HPDE6-E6E7 (cell line): ENCODE results near the gene JAKMIP2.
"Not testable (repeated sequence)": the region's sequence is repeated elsewhere in the genome, so short reads cannot be mapped to it uniquely, and the experiment has no call there.

Experiments used
- DNase-seq: peaks from one replicate; pipeline ENCODE4 v3.0.0; 2011; ENCODE audit warnings: missing footprints; ENCODE audit errors: extremely low spot score

JAKMIP2 gene

DNA sequence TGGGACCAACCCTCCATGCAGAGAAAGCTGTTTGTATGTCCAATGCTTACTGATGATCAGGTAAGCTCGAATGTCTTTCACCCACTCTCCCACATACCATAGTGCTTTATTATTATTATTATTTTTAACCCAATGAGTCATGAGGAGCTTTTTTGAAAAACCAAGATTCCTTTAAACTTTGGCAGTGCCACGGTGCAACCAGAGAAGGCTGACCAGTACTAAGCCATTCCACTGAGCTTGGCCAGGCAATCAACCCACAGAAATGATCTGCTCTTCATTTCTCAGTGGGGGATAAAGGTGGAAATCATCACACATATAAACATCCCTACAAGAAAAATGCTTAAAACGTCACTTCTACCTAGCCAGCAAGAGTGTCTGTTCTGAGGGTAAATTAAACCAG, 35.5 kb downstream of the JAKMIP2 start:
- no peak for DNase-seq

DNA sequence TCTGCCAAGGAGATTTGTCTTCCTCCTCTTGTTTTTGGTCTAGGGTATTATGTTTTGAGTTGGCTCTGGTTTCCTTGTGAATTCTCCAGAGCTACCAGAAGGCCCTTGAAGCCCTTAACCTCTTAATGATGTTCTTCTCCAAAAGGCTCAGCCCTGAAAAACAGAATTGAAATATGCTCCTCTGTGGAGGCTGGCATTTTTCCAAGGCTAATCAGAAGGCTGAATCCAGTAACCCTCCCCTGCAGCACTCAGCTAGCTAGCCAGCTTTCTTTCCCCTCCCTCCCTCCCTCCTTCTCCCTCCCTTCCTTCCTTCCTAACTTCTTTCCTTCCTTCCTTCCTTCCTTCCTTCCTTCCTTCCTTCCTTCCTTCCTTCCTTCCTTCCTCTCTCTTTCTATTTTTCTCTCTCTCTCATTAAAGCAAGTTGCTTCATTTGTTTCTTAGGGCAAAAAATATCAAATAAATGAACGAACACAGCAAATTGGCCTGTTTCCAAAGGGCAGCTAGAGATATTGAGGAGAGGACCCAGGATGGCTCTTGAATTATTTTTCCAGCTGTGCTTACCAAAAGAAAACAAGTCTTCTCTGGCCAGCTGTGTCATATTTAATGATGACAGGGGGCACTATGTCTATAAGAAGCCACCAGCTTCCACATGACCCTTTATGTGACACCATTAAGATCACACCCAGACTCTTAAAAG, 38.7 kb downstream of the JAKMIP2 start:
- DNase-seq, result no peak

DNA sequence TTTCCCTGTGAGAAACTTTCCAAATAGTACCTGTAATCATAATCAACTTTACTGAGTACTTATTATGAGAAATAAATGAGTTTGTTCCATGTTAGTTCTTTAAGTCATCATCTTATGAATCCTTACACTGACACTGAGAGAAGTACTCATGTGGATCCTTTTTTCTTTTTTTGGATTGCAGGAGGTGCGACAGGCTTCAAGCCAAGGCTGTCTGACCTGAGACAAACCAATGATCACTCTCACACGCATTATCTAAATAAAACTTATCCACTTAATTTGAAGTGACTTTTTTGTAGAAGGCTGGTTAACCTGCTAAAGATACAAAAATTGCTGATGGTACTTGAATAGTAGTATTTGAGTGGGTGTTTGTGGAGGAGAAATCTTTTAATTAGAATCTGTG, 39.5 kb downstream of the JAKMIP2 start:
- DNase-seq, result no peak

DNA sequence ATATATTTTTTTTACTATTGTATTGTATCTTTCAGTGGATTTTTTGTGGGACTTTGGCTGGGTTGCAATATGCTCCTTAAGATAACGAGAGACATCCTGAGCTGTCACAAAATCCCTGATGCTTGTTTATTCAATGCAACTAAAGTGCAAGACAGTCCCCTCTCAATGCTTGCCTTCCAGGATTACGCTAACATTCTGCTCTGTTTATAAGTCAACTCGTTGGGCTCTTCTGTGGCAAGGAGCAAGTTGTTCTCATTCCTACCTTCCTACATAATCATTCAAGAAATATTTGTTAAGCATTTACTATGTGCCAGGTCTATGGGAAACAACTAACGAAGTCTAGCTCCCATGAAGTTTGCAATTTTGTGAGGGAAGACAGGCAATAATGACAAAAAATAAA, 40.4 kb downstream of the JAKMIP2 start:
- DNase-seq, result no peak

DNA sequence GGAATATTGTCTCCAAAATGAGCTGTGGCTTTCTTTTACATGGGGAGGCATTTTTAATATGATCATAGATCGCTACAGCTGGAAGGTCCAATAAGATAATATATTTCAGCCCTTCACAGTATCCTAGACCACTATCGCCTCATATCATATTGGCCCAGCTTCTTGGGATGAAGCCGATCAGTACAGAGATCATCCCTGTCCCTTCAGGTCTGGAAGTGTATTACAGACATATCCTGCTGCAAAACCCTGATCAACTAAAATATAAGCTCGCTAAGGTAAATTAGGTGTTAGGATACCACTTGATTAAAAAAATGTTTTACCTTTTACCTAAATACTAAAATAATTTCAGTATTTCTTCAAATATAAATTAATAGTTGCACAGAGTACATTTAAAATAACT, 41.7 kb downstream of the JAKMIP2 start:
- DNase-seq, result no peak

DNA sequence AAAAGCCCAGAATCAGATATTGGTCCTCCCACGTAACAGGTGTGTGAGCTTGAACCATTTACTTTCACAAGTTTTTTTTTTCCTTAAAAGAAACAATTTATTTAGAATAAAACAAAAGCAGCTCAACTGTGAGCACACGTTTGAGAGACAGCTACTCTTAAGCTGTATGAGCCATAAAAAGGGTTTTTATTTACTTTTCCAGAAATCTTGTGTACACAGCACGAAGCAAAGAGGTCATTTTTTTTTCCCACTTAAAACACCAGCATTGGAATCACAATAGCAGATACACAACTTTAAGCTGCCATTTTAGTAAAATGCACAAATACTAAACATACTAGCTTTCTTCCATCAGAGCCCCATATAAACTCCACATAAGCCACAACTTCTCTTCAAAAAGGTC, 44.6 kb downstream of the JAKMIP2 start:
- no peak for DNase-seq

DNA sequence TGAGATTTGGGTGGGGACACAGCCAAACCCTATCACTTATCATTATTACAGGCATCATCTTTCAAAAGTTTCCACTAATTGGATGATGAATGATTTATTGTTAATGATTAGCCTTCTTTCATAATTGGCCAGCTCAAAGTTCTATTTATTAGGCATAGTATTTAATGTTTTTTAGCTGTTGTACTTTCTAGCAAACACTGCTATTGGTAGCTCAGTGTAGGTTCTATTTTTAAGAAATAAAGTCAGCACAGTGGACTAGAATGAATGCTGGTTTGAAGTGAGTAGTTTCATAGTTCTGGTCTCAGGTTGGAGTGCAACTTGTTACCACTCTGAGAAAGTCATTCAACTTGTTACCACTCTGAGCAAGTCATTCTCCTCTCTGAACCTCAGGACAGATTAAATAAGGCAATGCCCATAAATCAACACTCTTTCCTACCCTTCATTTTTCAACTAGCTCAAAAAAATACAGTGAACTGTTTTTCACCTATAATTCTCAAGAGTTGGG, 46.9 kb downstream of the JAKMIP2 start:
- no peak for DNase-seq

DNA sequence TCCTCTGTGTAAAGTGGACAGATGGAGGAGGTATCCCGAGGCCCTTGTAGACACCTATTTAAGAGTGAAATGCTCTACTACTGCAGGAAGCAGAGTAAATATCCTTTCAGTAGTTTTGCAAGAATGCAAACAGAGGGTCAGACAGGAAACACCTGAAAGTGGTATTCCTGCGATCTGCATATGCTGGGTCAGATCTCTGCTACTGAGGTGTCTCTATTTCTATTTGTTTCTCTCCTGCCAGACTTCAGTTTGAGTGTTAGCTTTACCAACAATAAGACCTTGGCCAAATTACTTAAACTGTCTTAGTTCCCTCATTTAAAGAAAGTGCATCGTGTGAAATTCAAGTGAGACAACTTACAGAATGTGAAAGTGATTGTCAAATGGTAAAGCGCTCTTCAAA, 47.6 kb downstream of the JAKMIP2 start:
- DNase-seq, result no peak

DNA sequence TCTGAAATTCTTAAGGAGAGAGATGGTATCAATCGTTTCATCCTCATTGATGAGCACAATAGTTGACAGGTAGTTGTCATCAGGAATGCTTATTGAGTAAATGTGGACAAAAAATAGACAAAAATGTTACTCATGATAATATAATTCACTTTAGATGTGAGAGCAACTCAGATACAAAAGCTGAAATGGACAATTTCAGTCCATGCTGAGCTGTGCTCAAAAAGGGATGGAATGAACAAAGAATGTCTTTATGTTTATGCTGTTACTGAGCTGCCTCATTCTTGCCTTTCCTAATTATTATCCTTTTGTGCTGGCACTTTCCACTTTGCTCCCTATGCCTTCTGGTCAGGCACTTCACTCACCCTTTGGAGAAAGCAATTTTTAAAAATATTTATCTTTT, 49.5 kb downstream of the JAKMIP2 start:
- no peak for DNase-seq

DNA sequence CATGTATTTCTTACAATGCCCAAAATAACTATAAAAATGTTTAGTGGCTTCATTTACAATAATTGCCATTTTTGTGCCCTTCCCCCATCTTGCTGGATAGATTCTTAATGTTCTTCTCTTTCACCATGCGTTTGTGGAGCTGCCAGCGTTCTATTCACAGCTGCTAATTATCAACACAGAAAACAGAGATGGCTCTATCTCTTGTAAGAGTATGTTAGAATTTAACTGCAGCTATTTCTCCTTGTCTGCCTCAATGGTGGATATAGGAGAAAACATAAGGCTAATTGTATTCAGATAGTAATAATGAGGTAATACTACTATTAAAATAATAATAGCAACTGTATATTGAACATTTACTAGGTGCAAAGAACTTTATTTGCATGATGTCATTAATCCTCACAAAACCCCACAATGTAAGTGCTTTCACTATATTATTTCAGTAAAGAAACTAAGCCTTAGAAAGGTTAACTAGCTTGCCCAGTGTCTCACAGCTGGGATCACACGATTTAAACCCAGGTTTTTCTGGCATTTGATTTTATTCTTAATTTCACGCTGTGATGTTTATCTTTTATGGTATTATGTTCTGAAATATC, 50.1 kb downstream of the JAKMIP2 start:
- no peak for DNase-seq

DNA sequence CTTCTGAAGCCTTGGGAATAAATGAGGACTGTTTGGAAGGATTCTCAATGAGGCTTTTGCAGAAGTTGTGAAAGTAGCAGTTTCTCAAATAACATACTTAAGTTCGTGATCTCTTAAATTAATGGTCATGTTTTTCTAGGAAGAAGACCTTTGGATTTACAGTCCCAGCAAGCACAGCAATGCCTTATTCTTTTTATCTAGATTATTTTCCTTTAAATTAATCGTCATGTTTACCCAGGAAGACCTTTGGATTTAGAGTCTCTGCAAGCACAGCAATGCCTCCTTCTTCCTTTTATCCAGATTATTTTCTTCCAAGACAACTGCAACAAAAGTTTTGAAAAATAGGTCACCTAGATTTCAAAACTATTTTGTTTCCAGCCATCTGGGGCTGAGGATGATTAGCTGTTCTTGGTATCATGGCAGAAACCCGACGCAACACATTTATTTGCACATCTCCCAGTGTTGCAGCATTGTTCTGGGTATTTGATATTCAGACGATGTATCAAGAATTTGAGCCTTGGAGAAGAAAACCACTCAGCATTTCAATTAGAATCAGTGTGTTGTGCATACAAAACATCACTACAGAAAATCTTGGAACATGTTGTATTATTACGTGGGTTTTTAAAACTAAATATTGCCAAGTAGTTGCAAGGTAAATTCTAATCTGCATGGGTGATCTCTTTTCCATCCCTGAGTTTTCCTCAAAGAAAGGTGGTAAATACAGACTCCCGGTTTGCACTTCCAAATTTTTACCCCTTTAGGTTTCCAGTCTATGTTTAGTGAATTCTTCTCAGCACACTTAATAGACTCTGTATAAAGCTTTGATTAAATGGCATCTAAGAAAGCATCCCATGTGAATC, 50.9 kb downstream of the JAKMIP2 start:
- no peak for DNase-seq

DNA sequence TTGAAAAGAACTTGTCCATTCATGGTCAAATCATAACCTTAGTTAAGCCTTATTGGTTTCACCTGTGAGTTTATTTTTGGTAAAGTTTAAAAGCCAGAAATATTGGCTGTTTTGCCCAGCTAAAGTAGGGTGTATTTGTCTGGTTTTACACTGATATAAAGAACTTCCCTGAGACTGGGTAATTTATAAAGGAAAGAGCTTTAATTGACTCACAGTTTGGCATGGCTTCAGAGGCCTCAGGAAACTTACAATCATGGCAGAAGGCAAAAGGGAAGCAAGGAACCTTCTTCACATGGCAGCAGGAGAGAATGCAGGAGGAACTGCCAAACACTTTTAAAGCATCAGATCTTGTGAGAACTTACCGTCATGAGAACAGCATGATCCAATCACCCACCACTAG, 55.3 kb downstream of the JAKMIP2 start:
- DNase-seq, result no peak

DNA sequence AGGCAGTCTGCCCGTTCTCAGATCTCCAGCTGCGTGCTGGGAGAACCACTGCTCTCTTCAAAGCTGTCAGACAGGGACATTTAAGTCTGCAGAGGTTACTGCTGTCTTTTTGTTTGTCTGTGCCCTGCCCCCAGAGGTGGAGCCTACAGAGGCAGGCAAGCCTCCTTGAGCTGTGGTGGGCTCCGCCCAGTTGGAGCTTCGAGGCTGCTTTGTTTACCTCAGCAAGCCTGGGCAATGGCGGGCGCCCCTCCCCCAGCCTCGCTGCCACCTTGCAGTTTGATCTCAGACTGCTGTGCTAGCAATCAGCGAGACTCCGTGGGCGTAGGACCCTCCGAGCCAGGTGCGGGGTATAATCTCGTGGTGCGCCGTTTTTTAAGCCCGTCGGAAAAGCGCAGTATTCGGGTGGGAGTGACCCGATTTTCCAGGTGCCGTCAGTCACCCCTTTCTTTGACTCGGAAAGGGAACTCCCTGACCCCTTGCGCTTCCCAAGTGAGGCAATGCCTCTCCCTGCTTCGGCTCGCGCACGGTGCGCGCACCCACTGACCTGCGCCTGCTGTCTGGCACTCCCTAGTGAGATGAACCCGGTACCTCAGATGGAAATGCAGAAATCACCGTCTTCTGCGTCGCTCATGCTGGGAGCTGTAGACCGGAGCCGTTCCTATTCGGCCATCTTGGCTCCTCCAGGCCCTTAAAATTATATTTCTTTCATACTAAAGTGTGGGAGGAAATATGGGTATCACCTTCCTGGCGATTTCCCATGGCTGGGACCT, 61.2 kb downstream of the JAKMIP2 start:
- not testable (repeated sequence) for DNase-seq

DNA sequence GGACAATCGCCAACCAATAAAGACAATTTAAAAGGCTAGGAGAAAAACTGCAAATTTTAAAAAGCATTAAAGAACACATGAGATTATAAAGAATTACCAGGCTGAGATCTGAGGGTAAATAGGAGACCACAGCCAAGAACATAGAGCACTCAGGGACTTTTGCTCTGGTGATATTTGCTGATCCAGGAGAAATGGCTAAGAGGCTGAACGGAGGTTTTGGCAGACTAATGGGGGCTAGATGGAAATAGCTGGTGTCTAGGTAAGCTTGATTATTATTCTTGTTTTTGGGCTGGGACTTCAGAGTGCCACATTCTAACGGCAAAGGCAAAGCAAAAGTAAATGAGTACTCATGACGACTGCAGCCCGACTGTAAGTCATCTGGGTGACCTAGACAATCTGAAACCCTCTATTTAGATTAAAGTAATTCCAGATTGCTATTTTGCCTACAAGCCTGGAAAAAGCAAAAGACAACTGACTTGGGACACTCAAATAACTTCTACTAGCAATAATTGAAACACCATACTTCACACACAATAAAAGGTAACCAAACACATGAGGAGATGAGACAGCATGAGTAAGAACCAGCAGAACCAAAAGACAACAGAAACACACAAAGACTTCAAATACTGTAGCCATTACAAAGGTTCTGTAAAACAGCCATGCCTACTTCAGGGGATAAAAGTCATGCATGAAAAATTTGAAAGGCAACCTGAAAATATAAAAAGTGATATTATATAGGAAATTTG, 68.8 kb downstream of the JAKMIP2 start:
- DNase-seq, result no peak

DNA sequence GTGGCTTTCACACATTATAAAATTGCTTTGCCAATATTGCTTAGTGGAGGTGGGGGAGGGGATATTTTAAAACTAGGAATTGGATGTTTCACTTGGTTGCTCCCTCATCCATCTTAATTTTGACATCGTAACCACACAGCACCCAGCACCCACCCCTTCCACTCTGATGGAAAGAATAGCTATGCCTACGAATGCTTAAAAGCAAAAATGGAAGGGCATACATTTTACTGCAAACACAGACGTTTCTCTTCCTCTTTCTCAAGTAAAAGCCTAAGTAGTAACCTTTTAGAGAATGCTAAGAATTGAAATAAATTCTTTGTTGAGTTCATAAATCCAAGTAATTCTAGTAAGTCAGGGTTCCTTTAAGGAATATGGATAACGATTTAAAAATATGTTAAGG, 69.9 kb downstream of the JAKMIP2 start:
- no peak for DNase-seq

DNA sequence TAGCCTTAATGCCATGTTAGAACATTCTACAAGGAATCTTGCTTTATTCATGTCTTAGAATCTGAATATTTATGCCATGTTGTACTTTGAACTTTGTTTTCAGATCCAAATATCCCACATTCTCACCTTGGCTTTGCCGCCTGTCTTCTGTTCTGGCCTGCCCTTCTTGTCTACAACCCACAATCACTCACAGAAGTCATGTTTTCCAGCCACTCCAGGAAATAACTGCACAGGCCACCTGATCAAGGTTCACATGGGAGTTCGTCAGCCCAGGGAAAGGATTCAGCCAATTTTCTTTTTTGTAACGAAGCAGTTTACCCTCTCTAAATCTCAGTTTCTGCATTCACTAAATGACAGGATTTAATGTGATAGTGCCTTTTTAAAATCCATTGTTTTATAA, 70.5 kb downstream of the JAKMIP2 start:
- no peak for DNase-seq

DNA sequence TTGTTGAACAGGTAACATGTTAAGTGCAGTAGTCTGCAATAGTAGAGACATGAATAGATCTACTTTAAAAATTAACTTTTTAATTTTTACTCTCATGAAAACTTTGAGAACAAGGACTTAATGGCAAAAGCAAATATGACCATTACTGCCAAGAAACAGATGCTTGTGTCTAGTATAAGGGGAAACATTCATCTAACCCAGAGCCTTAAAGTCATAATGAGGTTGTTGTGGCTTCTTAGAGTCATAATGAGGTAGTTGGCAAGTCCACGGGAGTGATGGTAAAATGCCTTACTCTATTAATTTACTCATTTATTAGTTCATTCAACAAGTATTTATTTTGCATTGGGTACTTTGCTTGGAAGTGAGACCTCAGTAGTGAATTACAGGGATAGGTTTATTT, 71.5 kb downstream of the JAKMIP2 start:
- DNase-seq, result no peak

DNA sequence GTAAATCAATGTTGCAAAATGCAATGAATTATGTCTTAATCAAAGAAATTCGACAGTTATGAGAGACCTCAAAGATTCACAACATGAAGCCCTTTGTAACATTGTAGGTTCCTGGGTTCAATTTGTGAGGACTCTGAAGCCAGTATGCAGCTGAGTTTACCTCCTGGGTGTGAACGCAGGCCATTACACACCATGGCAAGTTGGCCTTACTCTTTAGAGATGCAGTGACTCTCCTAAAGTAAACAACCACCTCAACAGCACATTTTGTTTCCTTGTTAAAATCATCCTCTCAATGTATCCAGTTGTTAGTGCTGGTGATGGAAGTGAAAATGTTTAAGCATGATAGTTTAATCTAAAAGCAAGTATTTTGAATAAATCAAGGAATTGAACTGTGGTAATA, 73.8 kb downstream of the JAKMIP2 start:
- no peak for DNase-seq

DNA sequence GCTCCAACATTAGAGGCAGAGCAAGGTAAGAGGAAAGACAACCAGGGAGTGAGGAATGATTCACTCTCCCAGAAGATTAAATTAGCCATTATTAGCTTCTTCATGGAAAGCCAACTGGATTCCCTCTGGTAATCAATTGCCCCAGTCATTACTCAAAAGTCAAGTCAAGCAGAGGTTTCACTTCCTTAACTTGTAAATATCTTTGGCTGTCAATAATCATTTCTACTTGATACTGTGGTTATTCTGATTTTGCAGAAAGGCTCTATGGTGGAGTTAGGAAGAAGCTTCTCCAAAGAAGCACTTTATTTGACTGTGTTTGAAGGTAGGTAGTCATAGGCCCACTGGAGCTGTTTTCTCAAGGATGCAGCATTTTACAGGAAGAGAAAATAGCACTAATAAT, 78.0 kb downstream of the JAKMIP2 start:
- no peak for DNase-seq

DNA sequence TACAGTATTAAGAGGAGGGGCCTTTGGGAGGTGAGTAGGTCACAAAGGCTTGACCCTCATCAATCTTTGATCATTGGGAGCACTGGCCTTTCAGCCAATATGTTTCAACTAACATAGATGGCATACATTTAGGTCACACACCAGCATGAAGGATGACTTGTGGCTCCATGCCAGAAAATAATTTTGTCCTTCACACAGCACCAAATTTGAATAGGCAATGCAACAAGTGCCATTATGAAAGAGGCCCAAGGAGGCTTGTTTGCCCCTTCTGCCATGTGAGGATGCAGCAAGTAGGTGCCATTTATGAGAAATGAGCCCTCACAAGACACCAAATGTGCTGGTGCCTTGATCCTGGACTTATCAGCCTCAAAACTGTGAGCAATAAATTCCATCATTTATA, 81.1 kb downstream of the JAKMIP2 start:
- DNase-seq, result no peak

DNA sequence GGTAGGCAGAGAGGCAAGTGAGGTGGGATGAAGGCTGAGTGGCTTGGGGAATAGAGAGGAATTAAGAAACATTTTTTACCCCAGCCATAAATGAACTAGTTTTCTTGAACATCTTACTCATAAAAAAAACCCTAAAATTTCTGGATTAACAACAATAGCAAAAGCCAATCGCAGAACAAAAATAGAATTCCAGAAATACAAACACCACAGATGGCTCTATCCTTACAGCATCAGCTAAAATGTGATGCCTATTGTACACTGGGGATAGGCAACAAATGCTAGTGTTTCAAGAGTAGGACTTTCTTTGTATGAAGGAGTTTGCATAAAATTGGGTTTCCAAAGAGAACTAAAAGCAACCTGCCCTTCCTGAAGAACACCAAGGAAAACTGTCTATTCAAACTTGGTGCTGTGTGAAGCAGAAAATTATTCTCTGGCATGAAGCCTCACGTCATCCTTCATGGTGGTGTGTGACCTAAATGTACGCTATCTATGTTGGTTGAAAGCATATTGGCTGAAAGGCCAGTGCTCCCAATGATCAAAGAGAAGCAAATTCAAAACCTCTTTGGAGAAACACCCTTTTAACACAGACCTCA, 82.9 kb downstream of the JAKMIP2 start:
- no peak for DNase-seq
